NCI-H146 (cell line): ENCODE data around the gene DUSP23.
A peak's percentile ranks its signal among the peaks of the same experiment; 100 is the strongest.

ENCODE experiments used
- DNase-seq: peaks from one replicate; lab custom pipeline; 2025; lab: John Stamatoyannopoulos, UW

DUSP23 gene

DNA sequence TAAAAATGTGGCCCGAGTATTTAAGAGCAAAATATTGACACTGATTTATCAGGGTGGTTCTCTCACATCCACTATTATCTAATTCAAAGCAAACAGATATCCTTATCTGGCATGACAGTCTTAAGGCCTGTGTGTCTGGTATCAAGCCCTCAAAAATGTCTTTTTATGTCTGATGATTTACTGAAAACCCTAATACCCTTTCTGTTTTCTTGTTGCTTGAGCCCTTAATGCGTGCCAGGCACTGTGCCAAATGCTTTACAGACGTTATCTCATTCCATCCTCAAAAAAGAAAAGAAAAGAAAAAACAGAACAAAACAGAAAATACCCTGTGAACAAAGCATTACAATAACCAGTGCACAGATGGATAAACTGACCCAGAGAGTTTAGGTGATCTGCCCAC lies 5.7 kb downstream of the DUSP23 start:
- DNase-seq = no peak

DNA sequence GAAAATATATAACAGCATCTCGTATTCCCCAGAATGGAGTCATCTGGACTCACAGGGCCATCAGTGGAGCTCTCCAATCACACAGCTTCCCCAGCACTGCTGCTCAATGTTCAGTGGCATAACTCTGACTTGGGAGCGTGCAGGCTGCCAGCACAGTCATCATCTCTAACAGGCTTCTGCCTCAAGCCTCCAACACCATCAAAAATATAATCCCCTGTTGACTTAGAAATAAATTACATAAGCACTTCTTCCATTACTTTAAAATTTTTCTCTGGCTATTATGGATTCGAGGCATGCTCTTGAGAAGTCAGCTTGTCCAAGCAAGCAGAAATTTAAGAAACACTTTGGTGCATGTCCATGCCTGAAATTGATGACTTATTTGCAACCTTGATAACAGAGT lies 6.2 kb downstream of the DUSP23 start:
- DNase-seq = no peak

- peak; percentile 56 for DNase-seq
Observed at GRCh38 chr1:159790237-159790917, 9.6 kb downstream of the DUSP23 start.

GRCh38 chr1:159791031-159791430 lies 10.3 kb downstream of the DUSP23 start:
- DNase-seq = no peak

DNA sequence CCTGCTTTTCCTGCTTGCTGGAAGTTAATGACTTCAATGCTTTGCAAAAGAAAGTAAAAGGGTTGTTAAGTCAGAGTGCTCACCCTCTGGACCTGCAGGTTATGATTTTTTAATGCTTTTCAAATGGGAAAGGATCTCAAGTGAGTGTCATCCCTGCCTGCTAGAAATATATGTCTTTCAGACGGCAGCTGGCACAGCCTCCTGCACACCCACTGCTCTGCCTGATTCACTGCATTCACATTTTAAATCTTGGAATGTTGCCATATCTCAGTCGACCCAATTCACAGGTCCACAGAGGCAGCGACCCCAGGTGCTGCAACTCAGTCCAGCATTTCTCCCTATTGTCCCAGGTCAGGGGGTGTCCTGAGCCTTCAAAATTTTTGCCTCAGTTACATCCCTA lies 10.7 kb downstream of the DUSP23 start:
- no peak for DNase-seq

- DNase-seq = no peak
Observed at GRCh38 chr1:159795534-159795933, 14.8 kb downstream of the DUSP23 start.

- peak; percentile 82 for DNase-seq
Observed at GRCh38 chr1:159798893-159799292, 18.1 kb downstream of the DUSP23 start.

DNA sequence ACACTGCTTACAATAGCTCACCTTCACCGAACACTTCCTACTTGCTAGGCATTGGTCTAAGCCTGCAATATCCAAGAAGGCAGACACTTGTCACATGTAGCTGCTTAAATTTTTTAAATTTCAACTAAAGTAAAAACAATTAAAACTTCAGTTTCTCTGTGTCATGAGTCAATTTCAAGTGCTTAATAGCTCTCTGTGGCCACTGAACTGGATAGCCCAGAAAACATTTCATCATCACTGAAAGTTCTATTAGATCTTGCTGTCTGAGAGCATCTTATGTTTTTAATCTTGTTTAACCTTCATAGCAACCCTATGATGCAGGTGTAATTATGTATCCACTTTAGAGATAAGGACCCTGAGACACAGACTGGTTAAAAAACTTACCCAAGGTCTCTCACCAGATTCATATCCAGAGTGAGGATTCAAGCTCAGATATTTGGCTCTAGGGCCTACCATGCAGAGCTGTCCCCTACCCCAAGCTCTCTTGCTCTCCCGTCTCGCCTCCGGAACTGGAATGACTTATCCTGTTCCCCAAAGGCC lies 18.8 kb downstream of the DUSP23 start:
- no peak for DNase-seq

GRCh38 chr1:159800177-159800930 lies 19.6 kb downstream of the DUSP23 start:
- DNase-seq = no peak

DNA sequence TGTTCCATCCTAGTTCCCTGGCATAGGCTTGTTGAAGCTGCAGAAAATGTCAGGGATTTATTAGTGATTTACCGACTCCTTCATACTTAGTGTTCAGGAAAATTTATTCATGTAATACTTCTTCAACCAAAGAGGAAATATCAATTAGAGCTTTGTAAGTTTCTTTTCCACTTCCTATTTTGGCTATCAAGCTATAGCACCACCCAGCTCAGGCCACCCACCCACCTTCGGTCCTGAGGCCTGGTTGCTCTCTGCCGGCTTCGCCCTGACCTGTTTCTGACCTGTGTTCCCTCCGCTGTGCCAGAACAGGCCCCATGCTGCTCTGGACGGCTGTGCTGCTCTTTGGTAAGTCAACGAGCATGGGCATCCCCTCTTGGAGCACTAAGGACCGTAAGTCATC lies 21.3 kb downstream of the DUSP23 start, which contains the start of gene FCRL6:
Gene FCRL6, plus strand, starts transcription at position 250 of the 400 bp plus-strand sequence. Its CDS starts 65 bp downstream, at position 315.
- DNase-seq = no peak

GRCh38 chr1:159803956-159804689 lies 23.4 kb downstream of the DUSP23 start:
- no peak for DNase-seq

GRCh38 chr1:159804924-159805323 lies 24.2 kb downstream of the DUSP23 start:
- DNase-seq = no peak

DNA sequence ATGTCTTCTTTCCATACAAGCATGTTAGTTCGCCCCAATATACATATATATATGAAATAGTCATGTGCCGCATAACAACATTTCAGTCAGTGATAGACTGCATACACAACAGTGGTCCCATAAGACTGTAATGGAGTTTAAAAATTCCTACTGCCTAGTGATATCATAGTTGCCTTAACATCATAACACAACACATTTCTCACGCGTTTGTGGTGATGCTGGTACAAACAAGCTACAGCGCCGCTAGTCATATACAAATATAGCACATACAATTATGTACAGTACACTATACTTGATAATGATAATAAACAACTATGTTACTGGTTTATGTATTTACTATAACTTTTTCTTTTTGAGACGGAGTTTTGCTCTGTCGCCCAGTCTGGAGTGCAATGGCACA lies 35.2 kb downstream of the DUSP23 start:
- no peak for DNase-seq

- DNase-seq = peak; percentile 97
Observed at GRCh38 chr1:159817276-159818041, 36.7 kb downstream of the DUSP23 start.

DNA sequence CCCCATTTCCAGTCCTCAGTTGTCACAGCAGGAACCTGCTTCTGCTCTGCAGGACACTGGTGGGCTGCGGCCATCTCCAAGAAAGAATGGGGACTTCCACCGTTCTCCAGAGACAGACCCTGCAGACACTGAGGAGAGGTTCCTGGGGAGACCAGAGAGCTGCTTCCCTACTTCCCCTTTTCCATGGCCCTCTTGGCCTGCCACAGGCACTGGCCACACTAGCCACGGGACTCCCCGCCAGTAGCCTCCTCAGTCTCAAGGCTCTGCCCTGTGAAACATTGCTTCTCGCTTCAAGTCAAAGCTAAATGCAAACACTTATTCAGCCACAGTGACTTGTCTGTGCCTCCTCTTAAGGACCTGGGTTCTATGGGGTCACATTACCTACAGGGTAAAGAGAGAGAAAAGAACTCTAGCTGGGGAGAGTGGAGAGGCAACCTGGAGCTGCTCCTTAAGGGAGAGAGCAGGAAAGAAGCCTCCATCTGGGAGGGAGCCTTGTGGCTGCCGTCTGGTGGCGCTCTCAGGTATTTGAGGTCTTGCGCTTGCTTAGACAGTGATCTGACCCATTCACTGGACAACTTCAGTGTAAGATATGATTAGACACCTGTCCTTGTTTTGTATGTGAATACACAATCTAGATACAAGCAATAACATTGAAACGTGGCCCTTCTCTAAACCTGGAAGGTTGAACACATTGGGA lies 40.6 kb downstream of the DUSP23 start:
- no peak for DNase-seq

- DNase-seq = peak; percentile 91
Observed at GRCh38 chr1:159823406-159823805, 42.6 kb downstream of the DUSP23 start.

- no peak for DNase-seq
Observed at GRCh38 chr1:159825564-159825963, 44.8 kb downstream of the DUSP23 start.

GRCh38 chr1:159826441-159827101 lies 45.8 kb downstream of the DUSP23 start, which contains the start of gene SLAMF8:
Gene SLAMF8 (plus strand): TSS chr1:159826873. CDS start chr1:159826899, 26 bp downstream.
- no peak for DNase-seq

GRCh38 chr1:159827102-159827490 lies 46.3 kb downstream of the DUSP23 start:
- DNase-seq = no peak

GRCh38 chr1:159827549-159827948 lies 46.8 kb downstream of the DUSP23 start:
- DNase-seq = no peak
